Activated CD8-positive, alpha-beta memory T cell treated with anti-CD3 and anti-CD28 coated beads, Interleukin-2, amount 50 U/mL, for 24 hours (primary cell): ENCODE data around the gene ZNF493.

ENCODE experiments used
- DNase-seq: peaks from one replicate; pipeline ENCODE4 v3.0.0-alpha.2; 2020; ENCODE audit errors: extremely low read depth

ZNF493 gene

GRCh38 chr19:21462540-21462939 is 65.6 kb downstream of the ZNF493 start:
- DNase-seq: no peak

DNA sequence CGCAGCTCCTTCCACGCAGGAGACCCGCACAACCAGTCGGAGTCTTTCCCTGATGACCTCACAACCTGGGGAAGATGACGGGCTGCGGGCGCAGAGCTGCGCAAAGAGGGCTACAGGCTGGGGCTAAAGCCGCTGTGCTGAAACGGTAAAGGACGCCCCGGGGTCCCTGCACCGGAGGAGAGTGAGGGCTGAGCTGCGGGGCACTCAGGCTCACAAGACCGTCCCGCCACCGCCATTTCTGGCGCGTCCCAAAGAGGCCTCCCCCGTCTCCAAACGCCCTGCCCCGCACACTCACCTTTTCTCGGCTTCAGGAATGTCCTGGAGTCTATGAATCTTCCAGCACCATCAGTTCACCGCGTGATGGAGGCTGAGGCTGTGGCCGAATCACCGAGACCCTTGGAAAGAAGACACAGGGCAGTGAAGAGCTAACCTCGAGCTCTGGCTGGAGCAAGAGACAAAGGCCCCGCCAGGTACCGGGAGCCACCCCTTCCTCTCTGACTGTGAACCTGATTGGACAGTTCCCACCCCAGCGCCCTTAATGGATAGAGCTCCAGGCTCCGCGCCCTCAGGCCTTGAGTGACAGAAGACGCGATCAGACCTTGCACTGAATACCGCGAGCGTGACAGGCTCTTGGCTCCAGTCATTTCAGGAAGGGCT is 66.6 kb downstream of the ZNF493 start:
- peak; percentile 9 for DNase-seq

DNA sequence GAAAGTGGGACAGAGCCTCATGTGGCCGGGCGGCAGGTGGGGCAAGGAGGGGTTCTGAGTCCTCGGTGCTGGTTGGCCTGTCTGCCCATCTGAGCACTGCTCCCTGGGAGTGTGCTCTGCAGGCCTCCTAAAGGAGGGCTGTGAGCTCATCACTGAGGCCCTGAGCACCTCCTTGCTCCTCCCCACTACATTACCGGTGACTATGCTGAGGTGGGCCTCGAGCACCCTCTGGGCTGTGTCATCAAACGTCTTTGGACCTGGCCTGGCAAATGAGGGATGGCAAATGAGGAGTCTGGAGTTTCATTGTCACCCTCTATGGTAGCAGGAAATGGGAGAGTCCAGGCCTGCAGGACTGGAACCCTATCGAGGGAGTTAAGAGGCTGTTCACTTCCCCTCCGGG is 69.7 kb downstream of the ZNF493 start:
- no peak for DNase-seq

GRCh38 chr19:21468791-21469190 is 71.9 kb downstream of the ZNF493 start:
- no peak for DNase-seq

- no peak for DNase-seq
These were observed 75.6 kb downstream of the ZNF493 start for GRCh38 chr19:21472507-21472906.

DNA sequence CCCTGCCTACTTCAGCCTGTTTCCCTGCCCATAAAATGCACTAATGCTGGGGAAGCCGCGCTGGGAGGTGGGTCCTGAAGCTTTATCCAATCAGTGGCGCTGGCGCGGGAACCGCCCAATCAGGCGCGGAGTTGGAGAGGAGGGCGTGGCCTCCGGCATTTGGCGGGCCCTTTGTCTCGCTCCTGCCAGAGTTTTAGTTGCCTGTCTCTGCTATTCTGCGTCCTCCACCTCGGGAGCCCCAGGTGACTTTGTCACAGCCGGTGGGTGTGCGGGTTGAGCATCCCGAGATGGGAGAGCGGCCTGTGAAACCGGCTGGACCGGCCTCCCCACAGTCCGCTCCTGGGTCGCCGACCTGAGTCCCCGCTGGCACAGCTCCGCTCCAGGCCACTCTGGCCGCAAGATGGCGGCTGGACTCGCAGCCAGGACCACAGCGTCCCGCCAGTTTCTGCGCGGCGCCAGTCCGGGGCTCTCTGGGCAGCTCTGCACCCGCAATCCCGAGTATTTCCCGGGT is 77.8 kb downstream of the ZNF493 start:
- peak; percentile 61 for DNase-seq
